ENCODE results near the gene PAX8.

Gene PAX8

DNA sequence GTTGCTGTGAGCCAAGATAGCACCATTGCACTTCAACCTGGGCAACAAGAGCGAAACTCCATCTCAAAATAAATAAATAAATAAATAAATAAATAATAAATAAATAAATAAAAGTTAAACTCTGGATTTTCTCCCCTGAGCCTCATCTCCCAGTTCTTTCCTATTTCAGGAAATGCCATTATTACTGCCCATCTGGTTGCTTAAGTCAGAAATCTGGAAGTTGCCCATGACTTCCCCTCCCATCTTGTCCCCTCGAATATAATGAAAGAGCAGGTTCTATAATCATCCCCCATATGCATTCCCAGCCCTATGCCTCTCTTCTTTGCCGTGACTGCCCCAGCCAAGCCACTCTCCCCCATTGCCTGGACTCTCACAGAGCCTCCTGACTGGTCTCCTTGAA, 109.1 kb downstream of the PAX8 start:
- H3K36me3 ChIP-seq (ENCODE audit: control insufficient read depth, insufficient read depth, low read length): no peaks in the 10 kb centered on the region
- DNase-seq (ENCODE audit: extremely low read depth, insufficient read length): no peak
- no peak overlapping the region for H3K4me3 ChIP-seq (replicated peaks; ENCODE audit: low read depth, low read length)
- no peaks in the 10 kb centered on the region for H3K27me3 ChIP-seq (replicated peaks; ENCODE audit: control insufficient read depth, insufficient read depth, low read length)
- TF ChIP-seq, protein P1, sequence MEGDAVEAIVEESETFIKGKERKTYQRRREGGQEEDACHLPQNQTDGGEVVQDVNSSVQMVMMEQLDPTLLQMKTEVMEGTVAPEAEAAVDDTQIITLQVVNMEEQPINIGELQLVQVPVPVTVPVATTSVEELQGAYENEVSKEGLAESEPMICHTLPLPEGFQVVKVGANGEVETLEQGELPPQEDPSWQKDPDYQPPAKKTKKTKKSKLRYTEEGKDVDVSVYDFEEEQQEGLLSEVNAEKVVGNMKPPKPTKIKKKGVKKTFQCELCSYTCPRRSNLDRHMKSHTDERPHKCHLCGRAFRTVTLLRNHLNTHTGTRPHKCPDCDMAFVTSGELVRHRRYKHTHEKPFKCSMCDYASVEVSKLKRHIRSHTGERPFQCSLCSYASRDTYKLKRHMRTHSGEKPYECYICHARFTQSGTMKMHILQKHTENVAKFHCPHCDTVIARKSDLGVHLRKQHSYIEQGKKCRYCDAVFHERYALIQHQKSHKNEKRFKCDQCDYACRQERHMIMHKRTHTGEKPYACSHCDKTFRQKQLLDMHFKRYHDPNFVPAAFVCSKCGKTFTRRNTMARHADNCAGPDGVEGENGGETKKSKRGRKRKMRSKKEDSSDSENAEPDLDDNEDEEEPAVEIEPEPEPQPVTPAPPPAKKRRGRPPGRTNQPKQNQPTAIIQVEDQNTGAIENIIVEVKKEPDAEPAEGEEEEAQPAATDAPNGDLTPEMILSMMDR (IDR thresholded peaks at IDR 0.05; ENCODE audit: insufficient read depth, low read length, poor library complexity, severe bottlenecking): no peak

- TF ChIP-seq, protein P1 (IDR thresholded peaks at IDR 0.05; ENCODE audit: insufficient read depth, low read length, poor library complexity, severe bottlenecking): no peak
These were observed 109.7 kb downstream of the PAX8 start for GRCh38 chr2:113169002-113169530.

DNA sequence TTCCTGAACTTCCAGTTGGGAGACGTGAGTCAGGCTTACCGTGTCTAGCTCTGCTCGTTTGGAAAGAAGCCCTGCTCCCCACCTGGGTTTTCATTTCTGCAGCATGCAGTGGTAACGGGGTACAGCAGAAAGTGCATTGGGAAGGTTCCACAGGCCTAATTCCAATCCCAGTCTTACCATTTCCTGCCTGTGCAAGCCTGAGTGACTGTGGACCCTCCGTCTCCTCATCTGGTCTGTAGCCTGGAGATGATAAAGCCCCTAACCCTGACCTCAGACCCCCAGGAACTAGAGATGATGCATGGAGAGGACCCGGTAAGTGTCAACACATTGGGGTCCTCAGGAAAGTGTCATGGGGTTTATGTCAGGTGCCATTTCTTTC, 110.8 kb downstream of the PAX8 start:
- TF ChIP-seq, protein P1 (IDR thresholded peaks at IDR 0.05; ENCODE audit: insufficient read depth, low read length, poor library complexity, severe bottlenecking): no peak
- Histone ChIP-seq H3K27me3 (replicated peaks; ENCODE audit: control insufficient read depth, insufficient read depth, low read length) (no peaks in the 10 kb centered on the region), H3K4me3 (replicated peaks; ENCODE audit: low read depth, low read length) (no peak overlapping the region), H3K36me3 (ENCODE audit: control insufficient read depth, insufficient read depth, low read length) (no peaks in the 10 kb centered on the region)
- no peak for DNase-seq (ENCODE audit: extremely low read depth, insufficient read length)

More at GRCh38 chr2:113169002-113169530, 109.7 kb downstream of the PAX8 start:
- DNase-seq (ENCODE audit: extremely low read depth, insufficient read length): no peak
- Histone ChIP-seq H3K4me3 (replicated peaks; ENCODE audit: low read depth, low read length) (no peak overlapping the region), H3K36me3 (ENCODE audit: control insufficient read depth, insufficient read depth, low read length) (no peaks in the 10 kb centered on the region), H3K27me3 (replicated peaks; ENCODE audit: control insufficient read depth, insufficient read depth, low read length) (no peaks in the 10 kb centered on the region)

- TF ChIP-seq, protein P1 (IDR thresholded peaks at IDR 0.05; ENCODE audit: insufficient read depth, low read length, poor library complexity, severe bottlenecking): no peak
- no peak for DNase-seq (ENCODE audit: extremely low read depth, insufficient read length)
- Histone ChIP-seq H3K4me3 (replicated peaks; ENCODE audit: low read depth, low read length) (no peak overlapping the region), H3K36me3 (ENCODE audit: control insufficient read depth, insufficient read depth, low read length) (no peaks in the 10 kb centered on the region), H3K27me3 (replicated peaks; ENCODE audit: control insufficient read depth, insufficient read depth, low read length) (no peaks in the 10 kb centered on the region)
These were observed 111.4 kb downstream of the PAX8 start for GRCh38 chr2:113167115-113167932.

DNA sequence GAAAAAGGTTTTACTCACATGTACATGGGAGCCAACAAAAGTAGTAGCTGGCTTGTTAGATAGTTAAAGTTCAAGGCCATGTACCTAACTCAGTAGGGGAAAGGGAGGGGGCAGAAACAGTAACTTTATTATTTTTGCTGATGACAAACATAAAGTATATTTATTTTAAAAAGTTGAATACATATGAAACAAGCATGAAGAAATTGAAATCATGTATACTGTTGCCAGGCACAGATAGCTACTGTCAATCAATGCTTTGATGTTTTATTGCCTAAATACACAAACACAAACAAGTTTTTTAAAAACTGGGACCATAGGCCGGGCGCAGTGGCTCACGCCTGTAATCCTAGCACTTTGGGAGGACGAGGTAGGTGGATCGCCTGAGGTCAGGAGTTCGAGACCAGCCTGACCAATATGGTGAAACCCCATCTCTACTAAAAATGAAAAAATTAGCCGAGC, 112.5 kb downstream of the PAX8 start:
- TF ChIP-seq, protein P1 (IDR thresholded peaks at IDR 0.05; ENCODE audit: insufficient read depth, low read length, poor library complexity, severe bottlenecking): no peak

More for the DNA sequence above, 112.5 kb downstream of the PAX8 start:
- no peaks in the 10 kb centered on the region for H3K36me3 ChIP-seq (ENCODE audit: control insufficient read depth, insufficient read depth, low read length)
- no peak for DNase-seq (ENCODE audit: extremely low read depth, insufficient read length)
- no peak overlapping the region for H3K4me3 ChIP-seq (replicated peaks; ENCODE audit: low read depth, low read length)
- H3K27me3 ChIP-seq (replicated peaks; ENCODE audit: control insufficient read depth, insufficient read depth, low read length): no peaks in the 10 kb centered on the region
